ENCODE data around the gene LTV1.
"Not testable (repeated sequence)": the region's sequence is repeated elsewhere in the genome, so short reads cannot be mapped to it uniquely, and the experiment has no call there.

LTV1 gene

GRCh38 chr6:143842902-143843676 is at the start of gene LTV1:
Gene LTV1, plus strand, starts transcription at chr6:143843338. Its CDS starts 140 bp downstream, at chr6:143843478.
- FAIRE-seq, result peak; percentile 73

- not testable (repeated sequence) for FAIRE-seq
These were observed 46.6 kb upstream of the LTV1 start for GRCh38 chr6:143796551-143796950.

GRCh38 chr6:143798487-143798886 is 44.7 kb upstream of the LTV1 start:
- not testable (repeated sequence) for FAIRE-seq

- no peak for FAIRE-seq
These were observed 40.1 kb upstream of the LTV1 start for GRCh38 chr6:143802833-143803565.

GRCh38 chr6:143803769-143804568 is 39.2 kb upstream of the LTV1 start:
- FAIRE-seq, result no peak

GRCh38 chr6:143804835-143805239 is 38.3 kb upstream of the LTV1 start:
- no peak for FAIRE-seq

GRCh38 chr6:143806282-143807102 is 36.6 kb upstream of the LTV1 start:
- no peak for FAIRE-seq

- no peak for FAIRE-seq
These were observed 35.9 kb upstream of the LTV1 start for GRCh38 chr6:143807103-143807772.

GRCh38 chr6:143810745-143811144 is 32.4 kb upstream of the LTV1 start:
- no peak for FAIRE-seq

GRCh38 chr6:143811501-143812157 is 31.5 kb upstream of the LTV1 start:
- peak; percentile 91 for FAIRE-seq

- no peak for FAIRE-seq
These were observed 25.5 kb upstream of the LTV1 start for GRCh38 chr6:143817621-143818020.

GRCh38 chr6:143821359-143821758 is 21.8 kb upstream of the LTV1 start:
- no peak for FAIRE-seq

GRCh38 chr6:143822584-143823024 is 20.5 kb upstream of the LTV1 start:
- FAIRE-seq, result no peak

GRCh38 chr6:143823548-143823947 is 19.6 kb upstream of the LTV1 start:
- no peak for FAIRE-seq

- no peak for FAIRE-seq
These were observed 14.6 kb upstream of the LTV1 start for GRCh38 chr6:143828572-143828971.

- FAIRE-seq, result no peak
These were observed 7.0 kb upstream of the LTV1 start for GRCh38 chr6:143836150-143836549.

- no peak for FAIRE-seq
These were observed 4.7 kb upstream of the LTV1 start for GRCh38 chr6:143838395-143838794.

GRCh38 chr6:143839196-143839595 is 3.9 kb upstream of the LTV1 start:
- no peak for FAIRE-seq

- no peak for FAIRE-seq
These were observed 2.4 kb upstream of the LTV1 start for GRCh38 chr6:143840595-143841265.

- peak; percentile 36 for FAIRE-seq
These were observed 657 bp upstream of the LTV1 start for GRCh38 chr6:143842461-143842901.

- no peak for FAIRE-seq
These were observed 500 bp downstream of the LTV1 start for GRCh38 chr6:143843677-143843999.

Measured in islet of Langerhans (tissue), 1 donor.